HepG2 (cell line): ENCODE measurements around the gene LZTR1. TPM values are rescaled to one million over a fixed set of nuclear protein-coding genes. Genes with fewer than 3 reads are reported as not detected.
A peak's percentile ranks its signal among the peaks of the same experiment; 100 is the strongest.

ENCODE experiments used
- XRCC5 ChIP-seq: fragments of 200-400 bp; formaldehyde crosslinking; optimal IDR thresholded peaks from 2 replicates; pipeline ENCODE3; 2017; ENCODE audit warnings: mild to moderate bottlenecking, low read length
- ZMYM4 ChIP-seq: sonication (generic); formaldehyde crosslinking; IDR thresholded peaks from 2 replicates; pipeline ENCODE4 v1.8.1; 2023; ENCODE audit warnings: mild to moderate bottlenecking, missing genetic modification reagents
- ZNF773 ChIP-seq: sonication (generic); formaldehyde crosslinking; IDR thresholded peaks from 2 replicates; pipeline ENCODE4 v1.4.0; 2020; ENCODE audit warnings: missing genetic modification reagents, borderline replicate concordance
- polyA plus RNA-seq, 8 experiments: library from polyadenylated mRNA; depleted of rRNA in 3 of 8; stranded (reverse) in 7 of 8; unstranded in 1 of 8; fragments of >200 nt; fragmentation: Illumina TruSeq in 4 of 8; extraction: Trizol in 4 of 8; gene quantifications; 2 replicates each; pipeline versions ENCODE4 v1.2.1 to v1.2.3, GENCODE V29; 2011 to 2016; ENCODE audit warnings: low read depth in 4 of 8, missing spikeins in 1 of 8, mixed read lengths in 1 of 8; ENCODE audit not compliant: insufficient read depth in 1 of 8
- total RNA-seq, 5 experiments: library from RNA; depleted of rRNA; stranded (reverse); fragments of >200 nt; fragmentation: Illumina TruSeq; extraction: Trizol; gene quantifications; 2 replicates each; pipeline ENCODE4 v1.2.3, GENCODE V29; 2016; ENCODE audit warnings: low read depth in 1 of 5
- TF ChIP-seq, protein P1 (sequence below): sonication (generic); formaldehyde crosslinking; IDR thresholded peaks from 2 replicates; pipeline ENCODE4 v1.8.0; 2022; ENCODE audit warnings: missing genetic modification reagents, mild to moderate bottlenecking, moderate library complexity, borderline replicate concordance
- TF ChIP-seq, protein P2 (sequence below): sonication (generic); formaldehyde crosslinking; IDR thresholded peaks from 2 replicates; pipeline ENCODE4; 2020; ENCODE audit warnings: missing genetic modification reagents, mild to moderate bottlenecking, borderline replicate concordance
- TF ChIP-seq, protein P3 (sequence below): sonication (generic); formaldehyde crosslinking; IDR thresholded peaks from 2 replicates; pipeline ENCODE4 v1.8.0; 2022; ENCODE audit warnings: missing genetic modification reagents, mild to moderate bottlenecking, inconsistent platforms, borderline replicate concordance
- TF ChIP-seq, protein P4 (sequence below): sonication (generic); formaldehyde crosslinking; IDR thresholded peaks from 2 replicates; pipeline ENCODE4 v1.5.1; 2020; ENCODE audit warnings: mild to moderate bottlenecking, moderate library complexity, missing genetic modification reagents

The LZTR1 gene
- total and polyA plus RNA-seq, 2 of the 13 experiments (the other 11 are each of a cell fraction or from before 2014, with no cell fraction given): 21.8 to 22.4 TPM

DNA sequence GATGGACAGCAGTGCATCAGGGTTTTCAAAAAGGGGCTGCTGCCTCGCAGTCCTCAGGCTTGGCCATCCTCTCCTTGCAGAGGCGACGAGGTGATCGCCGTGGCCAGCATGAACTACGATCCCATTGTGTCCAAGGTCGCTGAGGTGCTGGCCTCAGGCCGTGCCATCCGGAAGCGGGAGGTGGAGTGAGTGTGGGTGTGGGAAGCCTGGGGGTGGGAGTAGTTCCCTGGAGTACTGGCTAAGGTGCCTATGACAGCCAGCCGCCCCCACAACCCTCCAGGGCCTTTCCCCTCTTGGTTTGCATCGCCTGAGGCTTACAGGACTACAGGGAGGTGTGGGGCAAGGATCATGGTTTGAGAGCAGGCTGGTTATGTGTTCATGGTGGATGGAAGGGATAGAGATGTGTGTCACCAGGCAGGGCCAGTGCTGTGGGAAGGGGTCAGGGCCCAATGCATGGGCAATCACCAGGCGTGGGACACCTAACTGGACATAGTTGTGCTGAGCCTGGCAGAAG, 2.1 kb upstream of the LZTR1 start (continued):
- TF ChIP-seq, protein P1, sequence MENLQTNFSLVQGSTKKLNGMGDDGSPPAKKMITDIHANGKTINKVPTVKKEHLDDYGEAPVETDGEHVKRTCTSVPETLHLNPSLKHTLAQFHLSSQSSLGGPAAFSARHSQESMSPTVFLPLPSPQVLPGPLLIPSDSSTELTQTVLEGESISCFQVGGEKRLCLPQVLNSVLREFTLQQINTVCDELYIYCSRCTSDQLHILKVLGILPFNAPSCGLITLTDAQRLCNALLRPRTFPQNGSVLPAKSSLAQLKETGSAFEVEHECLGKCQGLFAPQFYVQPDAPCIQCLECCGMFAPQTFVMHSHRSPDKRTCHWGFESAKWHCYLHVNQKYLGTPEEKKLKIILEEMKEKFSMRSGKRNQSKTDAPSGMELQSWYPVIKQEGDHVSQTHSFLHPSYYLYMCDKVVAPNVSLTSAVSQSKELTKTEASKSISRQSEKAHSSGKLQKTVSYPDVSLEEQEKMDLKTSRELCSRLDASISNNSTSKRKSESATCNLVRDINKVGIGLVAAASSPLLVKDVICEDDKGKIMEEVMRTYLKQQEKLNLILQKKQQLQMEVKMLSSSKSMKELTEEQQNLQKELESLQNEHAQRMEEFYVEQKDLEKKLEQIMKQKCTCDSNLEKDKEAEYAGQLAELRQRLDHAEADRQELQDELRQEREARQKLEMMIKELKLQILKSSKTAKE: no peak
- TF ChIP-seq, protein P2, sequence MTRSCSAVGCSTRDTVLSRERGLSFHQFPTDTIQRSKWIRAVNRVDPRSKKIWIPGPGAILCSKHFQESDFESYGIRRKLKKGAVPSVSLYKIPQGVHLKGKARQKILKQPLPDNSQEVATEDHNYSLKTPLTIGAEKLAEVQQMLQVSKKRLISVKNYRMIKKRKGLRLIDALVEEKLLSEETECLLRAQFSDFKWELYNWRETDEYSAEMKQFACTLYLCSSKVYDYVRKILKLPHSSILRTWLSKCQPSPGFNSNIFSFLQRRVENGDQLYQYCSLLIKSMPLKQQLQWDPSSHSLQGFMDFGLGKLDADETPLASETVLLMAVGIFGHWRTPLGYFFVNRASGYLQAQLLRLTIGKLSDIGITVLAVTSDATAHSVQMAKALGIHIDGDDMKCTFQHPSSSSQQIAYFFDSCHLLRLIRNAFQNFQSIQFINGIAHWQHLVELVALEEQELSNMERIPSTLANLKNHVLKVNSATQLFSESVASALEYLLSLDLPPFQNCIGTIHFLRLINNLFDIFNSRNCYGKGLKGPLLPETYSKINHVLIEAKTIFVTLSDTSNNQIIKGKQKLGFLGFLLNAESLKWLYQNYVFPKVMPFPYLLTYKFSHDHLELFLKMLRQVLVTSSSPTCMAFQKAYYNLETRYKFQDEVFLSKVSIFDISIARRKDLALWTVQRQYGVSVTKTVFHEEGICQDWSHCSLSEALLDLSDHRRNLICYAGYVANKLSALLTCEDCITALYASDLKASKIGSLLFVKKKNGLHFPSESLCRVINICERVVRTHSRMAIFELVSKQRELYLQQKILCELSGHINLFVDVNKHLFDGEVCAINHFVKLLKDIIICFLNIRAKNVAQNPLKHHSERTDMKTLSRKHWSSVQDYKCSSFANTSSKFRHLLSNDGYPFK (CRISPR knock-in tag): peak; percentile 58; the same call in 1 of the 2 replicates
- TF ChIP-seq XRCC5 (peak; percentile 41), ZNF773 (CRISPR knock-in tag) (no peak), ZMYM4 (CRISPR knock-in tag) (peak; percentile 64)
- TF ChIP-seq, protein P3, sequence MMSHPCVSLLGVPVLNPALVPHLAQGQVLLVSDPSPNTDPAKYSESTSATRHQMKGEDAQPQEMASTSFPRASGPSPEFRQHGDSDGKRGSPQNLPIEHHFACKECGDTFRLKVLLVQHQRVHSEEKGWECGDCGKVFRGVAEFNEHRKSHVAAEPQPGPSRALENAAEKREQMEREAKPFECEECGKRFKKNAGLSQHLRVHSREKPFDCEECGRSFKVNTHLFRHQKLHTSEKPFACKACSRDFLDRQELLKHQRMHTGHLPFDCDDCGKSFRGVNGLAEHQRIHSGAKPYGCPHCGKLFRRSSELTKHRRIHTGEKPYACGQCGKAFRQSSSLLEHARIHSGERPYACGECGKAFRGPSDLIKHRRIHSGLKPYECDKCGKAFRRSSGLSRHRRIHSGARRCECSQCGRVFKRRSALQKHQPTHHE (CRISPR knock-in tag): peak; percentile 56; the same call in 1 of the 2 replicates
- TF ChIP-seq, protein P4, sequence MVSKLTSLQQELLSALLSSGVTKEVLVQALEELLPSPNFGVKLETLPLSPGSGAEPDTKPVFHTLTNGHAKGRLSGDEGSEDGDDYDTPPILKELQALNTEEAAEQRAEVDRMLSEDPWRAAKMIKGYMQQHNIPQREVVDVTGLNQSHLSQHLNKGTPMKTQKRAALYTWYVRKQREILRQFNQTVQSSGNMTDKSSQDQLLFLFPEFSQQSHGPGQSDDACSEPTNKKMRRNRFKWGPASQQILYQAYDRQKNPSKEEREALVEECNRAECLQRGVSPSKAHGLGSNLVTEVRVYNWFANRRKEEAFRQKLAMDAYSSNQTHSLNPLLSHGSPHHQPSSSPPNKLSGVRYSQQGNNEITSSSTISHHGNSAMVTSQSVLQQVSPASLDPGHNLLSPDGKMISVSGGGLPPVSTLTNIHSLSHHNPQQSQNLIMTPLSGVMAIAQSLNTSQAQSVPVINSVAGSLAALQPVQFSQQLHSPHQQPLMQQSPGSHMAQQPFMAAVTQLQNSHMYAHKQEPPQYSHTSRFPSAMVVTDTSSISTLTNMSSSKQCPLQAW (CRISPR knock-in tag): peak; percentile 75; the same call in 1 of the 2 replicates
- TF ChIP-seq, all 625 proteins: peak for 139
